HUES6 (cell line): ENCODE results near the gene MITF.

ENCODE experiments used
- H3K27ac ChIP-seq: 2 replicates; pipeline ENCODE4 v1.7.0; 2013; ENCODE audit warnings: low read depth, mild to moderate bottlenecking, low read length, inconsistent platforms
- H3K27me3 ChIP-seq: 2 replicates; pipeline ENCODE4 v1.6.1; 2013; ENCODE audit warnings: low read length; ENCODE audit not compliant: control insufficient read depth, insufficient read depth
- H3K36me3 ChIP-seq: 2 replicates; pipeline ENCODE4 v1.6.1; 2013; ENCODE audit warnings: low read length; ENCODE audit not compliant: control insufficient read depth, insufficient read depth
- H3K4me1 ChIP-seq: 2 replicates; pipeline ENCODE4 v1.6.1; 2013; ENCODE audit warnings: low read length; ENCODE audit not compliant: control insufficient read depth, insufficient read depth
- H3K4me3 ChIP-seq: 2 replicates; pipeline ENCODE4 v1.5.1; 2013; ENCODE audit warnings: low read depth, low read length
- H3K9ac ChIP-seq: one replicate; pipeline ENCODE4 v1.6.1; 2013; ENCODE audit warnings: mild to moderate bottlenecking, low read length
- H3K9me3 ChIP-seq: 2 replicates; pipeline ENCODE4 v1.6.1; 2013; ENCODE audit warnings: low read depth, low read length; ENCODE audit not compliant: control insufficient read depth, insufficient read depth

The MITF gene

GRCh38 chr3:69838696-69839515 lies 99.6 kb downstream of the MITF start:
- H3K36me3 ChIP-seq, result no peaks in the 10 kb centered on the region
- no peak overlapping the region for H3K9ac ChIP-seq
- no peak overlapping the region for H3K4me3 ChIP-seq
- H3K4me1 ChIP-seq, result no peaks in the 10 kb centered on the region
- no peaks in the 10 kb centered on the region for H3K9me3 ChIP-seq
- H3K27me3 ChIP-seq, result no peaks in the 10 kb centered on the region
- H3K27ac ChIP-seq, result no peak overlapping the region

- Histone ChIP-seq H3K9ac (no peak overlapping the region), H3K27me3 (no peaks in the 10 kb centered on the region), H3K36me3 (no peaks in the 10 kb centered on the region), H3K27ac (no peak overlapping the region), H3K4me3 (no peak overlapping the region), H3K4me1 (no peaks in the 10 kb centered on the region), H3K9me3 (no peaks in the 10 kb centered on the region)
These were observed 103.1 kb downstream of the MITF start for GRCh38 chr3:69842351-69842750.

DNA sequence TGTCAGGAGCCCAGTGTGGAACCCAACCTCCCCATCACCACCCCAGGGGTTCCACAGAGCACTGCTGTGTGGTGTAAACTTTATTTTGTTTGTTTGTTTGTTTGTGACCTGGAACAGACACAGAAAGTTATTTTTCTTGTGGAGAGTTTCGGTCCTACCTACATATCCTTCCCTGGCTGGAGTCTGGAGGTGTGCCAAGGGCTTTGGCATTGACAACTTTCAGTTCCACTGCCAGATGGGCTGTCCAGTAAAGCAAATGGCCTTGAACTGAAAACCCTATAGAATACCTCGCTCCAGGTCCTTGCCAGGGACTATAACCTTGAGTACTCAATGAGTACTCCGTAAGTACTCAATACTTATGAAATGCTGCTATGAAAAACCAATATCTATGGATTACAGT lies 103.5 kb downstream of the MITF start:
- Histone ChIP-seq H3K36me3 (no peaks in the 10 kb centered on the region), H3K4me3 (no peak overlapping the region), H3K27me3 (no peaks in the 10 kb centered on the region), H3K9ac (no peak overlapping the region), H3K9me3 (no peaks in the 10 kb centered on the region), H3K4me1 (no peaks in the 10 kb centered on the region), H3K27ac (no peak overlapping the region)

DNA sequence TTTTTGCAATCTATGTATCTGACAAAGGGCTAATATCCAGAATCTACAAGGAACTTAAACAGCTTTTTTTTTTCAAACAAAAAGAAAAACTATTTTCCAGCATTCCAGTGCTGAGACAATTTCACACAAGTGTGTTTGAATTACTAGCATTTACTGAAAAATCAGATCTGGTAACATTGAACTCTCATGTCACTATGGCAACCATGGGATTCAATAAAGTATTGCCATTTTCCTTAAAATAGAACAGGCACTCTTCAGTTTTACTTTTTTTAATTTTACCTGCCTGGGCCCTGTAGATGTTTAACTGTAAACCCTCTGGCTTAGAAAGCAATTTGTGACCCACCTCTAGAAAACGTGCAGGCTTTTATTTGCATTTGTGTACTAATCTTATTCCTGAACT lies 105.4 kb downstream of the MITF start:
- no peaks in the 10 kb centered on the region for H3K4me1 ChIP-seq
- H3K36me3 ChIP-seq, result no peaks in the 10 kb centered on the region
- H3K4me3 ChIP-seq, result no peak overlapping the region
- H3K9ac ChIP-seq, result no peak overlapping the region
- H3K27ac ChIP-seq, result no peak overlapping the region
- no peaks in the 10 kb centered on the region for H3K27me3 ChIP-seq
- H3K9me3 ChIP-seq, result no peaks in the 10 kb centered on the region

DNA sequence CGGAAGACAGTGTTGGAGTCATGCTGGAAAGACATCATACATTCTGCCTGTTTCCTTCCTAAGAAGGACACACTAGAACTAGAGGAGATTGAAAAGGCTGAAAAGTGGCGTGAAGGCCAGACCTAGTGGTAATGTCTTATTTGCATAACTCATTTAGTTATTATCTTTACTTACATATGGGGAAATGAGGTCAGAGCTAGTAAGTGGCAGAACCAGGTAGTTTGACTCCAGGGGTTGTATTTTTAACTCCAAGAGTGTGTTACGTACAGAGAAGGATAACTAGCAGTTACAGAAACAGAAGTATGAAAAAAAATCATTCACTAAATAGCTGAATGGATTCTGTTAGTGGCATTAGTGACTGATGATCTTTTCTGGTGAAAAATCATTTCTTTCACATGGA lies 108.0 kb downstream of the MITF start:
- H3K4me1 ChIP-seq, result no peaks in the 10 kb centered on the region
- H3K36me3 ChIP-seq, result no peaks in the 10 kb centered on the region
- H3K27me3 ChIP-seq, result no peaks in the 10 kb centered on the region
- no peak overlapping the region for H3K4me3 ChIP-seq
- no peaks in the 10 kb centered on the region for H3K9me3 ChIP-seq
- H3K27ac ChIP-seq, result no peak overlapping the region
- H3K9ac ChIP-seq, result no peak overlapping the region

- Histone ChIP-seq H3K4me1 (no peaks in the 10 kb centered on the region), H3K27me3 (no peaks in the 10 kb centered on the region), H3K36me3 (no peaks in the 10 kb centered on the region), H3K9me3 (no peaks in the 10 kb centered on the region), H3K4me3 (no peak overlapping the region), H3K27ac (no peak overlapping the region), H3K9ac (no peak overlapping the region)
These were observed 108.8 kb downstream of the MITF start for GRCh38 chr3:69848113-69848512.

- Histone ChIP-seq H3K4me3 (no peak overlapping the region), H3K27ac (no peak overlapping the region), H3K9me3 (no peaks in the 10 kb centered on the region), H3K9ac (no peak overlapping the region), H3K4me1 (no peaks in the 10 kb centered on the region), H3K27me3 (no peaks in the 10 kb centered on the region), H3K36me3 (no peaks in the 10 kb centered on the region)
These were observed 111.6 kb downstream of the MITF start for GRCh38 chr3:69850849-69851248.

DNA sequence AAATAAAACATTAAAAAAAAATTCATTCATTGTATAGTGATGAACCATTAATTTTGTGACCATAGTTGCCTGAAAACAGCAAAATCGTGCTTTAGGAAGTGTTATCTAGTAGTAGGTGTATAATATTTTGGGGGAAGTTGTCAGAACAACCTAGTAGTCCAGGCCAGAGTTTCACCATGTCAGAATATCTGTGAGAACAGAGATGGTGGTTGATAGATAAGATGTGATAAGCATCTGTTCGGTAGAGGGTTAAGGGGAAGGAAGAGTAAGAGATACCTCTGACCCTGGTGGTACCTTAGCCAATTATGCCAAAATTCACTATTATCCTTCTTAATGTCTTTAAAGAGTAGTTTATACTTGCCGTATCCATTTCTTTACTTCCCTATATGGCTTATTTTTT lies 113.8 kb downstream of the MITF start:
- H3K27ac ChIP-seq, result no peak overlapping the region
- H3K4me3 ChIP-seq, result no peak overlapping the region
- no peak overlapping the region for H3K9ac ChIP-seq
- no peaks in the 10 kb centered on the region for H3K36me3 ChIP-seq
- H3K27me3 ChIP-seq, result no peaks in the 10 kb centered on the region
- H3K9me3 ChIP-seq, result no peaks in the 10 kb centered on the region
- no peaks in the 10 kb centered on the region for H3K4me1 ChIP-seq

DNA sequence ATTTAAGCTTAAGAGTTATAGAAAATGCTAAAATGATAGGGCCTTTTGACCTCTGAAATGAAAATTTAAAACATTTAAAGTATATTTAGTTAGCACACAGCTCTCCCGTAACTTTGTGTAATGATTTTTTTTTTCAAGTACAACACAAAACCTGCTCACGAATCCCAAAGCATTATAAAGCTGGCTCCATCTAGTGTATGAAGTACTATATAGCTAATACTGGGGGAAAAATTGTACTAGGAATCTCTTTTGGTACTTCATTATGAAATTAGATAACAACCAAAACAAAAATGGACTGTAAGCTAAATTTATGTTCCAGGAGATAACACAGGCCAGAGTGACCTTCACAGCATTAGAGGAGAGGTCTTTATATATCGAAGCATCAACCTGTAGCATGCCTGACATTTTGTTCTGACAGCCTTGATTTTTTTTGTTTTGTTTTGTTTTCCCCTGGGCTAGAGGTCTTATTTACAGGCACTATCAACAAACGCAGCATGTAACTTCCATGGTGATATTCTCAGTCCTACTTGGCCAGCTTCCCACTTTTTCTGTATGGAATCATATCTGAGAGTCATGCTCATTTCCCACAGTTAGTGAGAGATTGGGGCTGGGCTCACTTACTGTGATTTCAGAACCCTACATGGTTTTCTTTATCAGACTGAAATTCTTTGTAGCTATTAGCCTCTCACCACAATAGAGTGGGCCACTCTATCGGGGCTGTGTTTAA lies 116.3 kb downstream of the MITF start:
- no peaks in the 10 kb centered on the region for H3K4me1 ChIP-seq
- no peak overlapping the region for H3K4me3 ChIP-seq
- no peaks in the 10 kb centered on the region for H3K9me3 ChIP-seq
- no peaks in the 10 kb centered on the region for H3K36me3 ChIP-seq
- no peak overlapping the region for H3K27ac ChIP-seq
- no peaks in the 10 kb centered on the region for H3K27me3 ChIP-seq
- no peak overlapping the region for H3K9ac ChIP-seq

DNA sequence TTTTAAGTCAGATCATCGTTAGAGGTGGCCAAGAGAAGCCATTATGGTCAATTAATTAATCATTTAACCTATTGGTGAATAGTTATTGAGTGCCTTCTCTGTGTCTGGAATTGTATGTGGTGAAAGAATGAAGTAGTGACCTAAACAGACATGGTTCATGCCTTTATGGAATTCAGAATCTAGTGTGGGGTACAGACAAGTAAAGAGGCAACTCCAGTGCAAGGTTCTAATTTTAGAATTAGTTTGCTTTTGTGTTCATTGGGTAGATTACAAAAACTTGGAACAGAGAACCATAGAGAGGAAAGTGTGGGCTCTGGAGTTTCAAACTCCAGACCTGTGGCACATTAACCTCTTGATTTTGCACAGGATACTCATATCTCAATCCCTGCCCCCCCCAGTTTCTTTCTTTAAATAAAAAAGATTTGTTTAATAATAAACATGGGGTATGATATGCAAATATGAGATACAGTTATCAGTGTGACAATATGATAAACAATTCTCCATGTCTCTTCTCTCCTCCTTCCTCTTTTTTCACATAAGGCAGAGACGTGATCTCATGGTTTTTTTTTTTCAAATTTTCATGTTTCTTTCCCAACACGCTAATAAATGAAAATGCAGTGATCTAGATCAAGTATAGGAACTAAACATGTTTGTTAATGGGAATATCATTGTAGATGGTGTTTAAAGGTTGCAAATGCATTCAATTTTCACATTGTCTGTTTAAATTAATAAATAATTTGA lies 117.9 kb downstream of the MITF start:
- Histone ChIP-seq H3K9me3 (no peaks in the 10 kb centered on the region), H3K4me3 (no peak overlapping the region), H3K27me3 (no peaks in the 10 kb centered on the region), H3K36me3 (no peaks in the 10 kb centered on the region), H3K9ac (no peak overlapping the region), H3K4me1 (no peaks in the 10 kb centered on the region), H3K27ac (no peak overlapping the region)

DNA sequence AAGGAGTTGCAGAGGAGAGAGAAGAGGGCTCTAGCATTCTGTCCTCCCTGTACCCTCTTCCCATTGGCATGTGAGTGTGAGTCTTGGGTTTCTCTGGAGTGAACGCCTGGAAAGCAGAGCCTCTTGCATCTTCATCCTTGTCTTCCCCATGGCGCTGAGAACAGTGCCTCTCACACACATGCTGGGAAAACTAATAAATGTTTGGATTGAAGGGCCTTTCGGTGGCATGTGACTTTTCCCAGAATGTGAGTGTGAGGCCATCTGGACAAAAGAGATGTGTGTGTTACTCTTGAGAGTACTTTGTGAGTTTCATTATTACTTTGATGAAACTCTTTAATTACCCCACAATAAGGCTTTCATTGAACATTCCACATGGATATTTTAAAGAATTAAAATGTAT lies 122.3 kb downstream of the MITF start:
- H3K36me3 ChIP-seq, result no peaks in the 10 kb centered on the region

More for the DNA sequence above, 122.3 kb downstream of the MITF start:
- Histone ChIP-seq H3K9me3 (no peaks in the 10 kb centered on the region), H3K27me3 (no peaks in the 10 kb centered on the region), H3K4me3 (no peak overlapping the region), H3K27ac (no peak overlapping the region), H3K4me1 (no peaks in the 10 kb centered on the region), H3K9ac (no peak overlapping the region)
